Thyroid gland (tissue), 4 donors: ENCODE results near the gene ADAM12. TPM values are rescaled to one million over a fixed set of nuclear protein-coding genes. Genes with fewer than 3 reads are reported as not detected.

ENCODE experiments used
- DNase-seq, 2 donors: peaks; one replicate each; pipeline ENCODE4 v3.0.0-alpha.2; 2019
- H3K27ac ChIP-seq, 3 donors: fragments of 200-600 bp; sonication (generic); 1 replicate in 2 of 3; 2 replicates in 1 of 3; pipeline ENCODE4 v1.5.1; 2016 to 2019; ENCODE audit warnings: mild to moderate bottlenecking in 1 of 3, moderate library complexity in 1 of 3
- H3K27me3 ChIP-seq: fragments of 200-600 bp; sonication (generic); one replicate; pipeline ENCODE4 v1.5.1; 2019
- H3K36me3 ChIP-seq, 2 donors: fragments of 200-600 bp; sonication (generic); one replicate each; pipeline ENCODE4 v1.5.1; 2016 to 2019
- H3K4me1 ChIP-seq, 2 donors: fragments of 200-600 bp; sonication (generic); one replicate each; pipeline ENCODE4 v1.5.1; 2017 to 2019
- H3K4me3 ChIP-seq, 3 donors: fragments of 200-600 bp; sonication (generic); replicated peaks in 1 of 3; 1 replicate in 2 of 3; 2 replicates in 1 of 3; pipeline ENCODE4 v1.5.1; 2016; ENCODE audit warnings: mild to moderate bottlenecking in 1 of 3
- H3K9me3 ChIP-seq: fragments of 200-600 bp; sonication (generic); one replicate; pipeline ENCODE4 v1.5.1; 2017
- CTCF ChIP-seq, 6 experiments: fragments of 200-600 bp in 3 of 6; fragments of 450-650 bp in 3 of 6; sonication (generic) in 3 of 6; IDR thresholded peaks; one replicate each; pipeline ENCODE4 v1.5.1; 2016 to 2019; ENCODE audit warnings: antibody characterized with exemption in 6 of 6, mild to moderate bottlenecking in 2 of 6, inconsistent platforms in 1 of 6, moderate library complexity in 1 of 6
- POLR2A ChIP-seq, 2 donors: fragments of 450-650 bp; IDR thresholded peaks; one replicate each; pipeline ENCODE4 v1.6.1; 2017; ENCODE audit warnings: antibody characterized with exemption in 2 of 2, mild to moderate bottlenecking in 2 of 2, moderate library complexity in 1 of 2
- WGBS, 2 donors: methylation state at CpG; one replicate each; pipeline ENCODE4 v1.1.5; 2017; 5-methylcytosine and 5-hydroxymethylcytosine counted together
- intact Hi-C: fragments of 100-400 bp; cut with DNase I; formaldehyde crosslinking; loops from one replicate; pipeline ENCODE4 v1.15.1; 2023
- total RNA-seq, 4 donors: library from RNA; depleted of rRNA; stranded (reverse); fragments of >200 nt; gene quantifications; one replicate each; pipeline ENCODE4 v1.2.3, GENCODE V29; 2016

Gene ADAM12
- total RNA-seq, 4 donors from 2014 or later = 0.20 to 0.94 (median 0.63) TPM

- intact Hi-C loops = no loop called here
These were observed 174.3 kb downstream of the ADAM12 start for GRCh38 chr10:126214021-126214420.

GRCh38 chr10:126212738-126213137, 175.5 kb downstream of the ADAM12 start:
- intact Hi-C loops = no loop called here
- TF ChIP-seq CTCF (IDR thresholded peaks at IDR 0.05) (no peak), POLR2A (IDR thresholded peaks at IDR 0.05) (no peak)
- no peaks in the 10 kb centered on the region for H3K4me1 ChIP-seq
- WGBS, 2 donors = 89 to 95% methylated on average over 2 of the region's 2 CpGs
- H3K27me3 ChIP-seq = no peaks in the 10 kb centered on the region
- DNase-seq = no peak
- no peak overlapping the region for H3K27ac ChIP-seq
- no peak overlapping the region for H3K4me3 ChIP-seq
- no peaks in the 10 kb centered on the region for H3K9me3 ChIP-seq
- no peaks in the 10 kb centered on the region for H3K36me3 ChIP-seq

More at GRCh38 chr10:126214021-126214420, 174.3 kb downstream of the ADAM12 start:
- H3K4me3 ChIP-seq = no peak overlapping the region
- DNase-seq = no peak
- TF ChIP-seq POLR2A (IDR thresholded peaks at IDR 0.05) (no peak), CTCF (IDR thresholded peaks at IDR 0.05) (no peak)
- no peaks in the 10 kb centered on the region for H3K9me3 ChIP-seq
- H3K27me3 ChIP-seq = no peaks in the 10 kb centered on the region
- H3K27ac ChIP-seq = no peak overlapping the region
- H3K36me3 ChIP-seq = no peaks in the 10 kb centered on the region
- H3K4me1 ChIP-seq = no peaks in the 10 kb centered on the region
- WGBS, 2 donors = 71 to 83% methylated on average over 6 of the region's 6 CpGs

GRCh38 chr10:126210051-126210651, 178.1 kb downstream of the ADAM12 start:
- no peaks in the 10 kb centered on the region for H3K4me1 ChIP-seq
- WGBS, 2 donors = 86 to 89% methylated on average over 10 of the region's 10 CpGs
- intact Hi-C loops = no loop called here

GRCh38 chr10:126209451-126209850, 178.8 kb downstream of the ADAM12 start:
- no peaks in the 10 kb centered on the region for H3K9me3 ChIP-seq
- WGBS, 2 donors = 68 to 70% methylated on average over 4 of the region's 4 CpGs
- DNase-seq = no peak
- no peaks in the 10 kb centered on the region for H3K4me1 ChIP-seq
- TF ChIP-seq CTCF (IDR thresholded peaks at IDR 0.05) (no peak), POLR2A (IDR thresholded peaks at IDR 0.05) (no peak)
- H3K27ac ChIP-seq = no peak overlapping the region
- no peaks in the 10 kb centered on the region for H3K27me3 ChIP-seq
- H3K4me3 ChIP-seq = no peak overlapping the region
- intact Hi-C loops = no loop called here
- H3K36me3 ChIP-seq = no peaks in the 10 kb centered on the region

More at GRCh38 chr10:126210051-126210651, 178.1 kb downstream of the ADAM12 start:
- no peaks in the 10 kb centered on the region for H3K9me3 ChIP-seq
- TF ChIP-seq CTCF (IDR thresholded peaks at IDR 0.05) = no peak
- TF ChIP-seq POLR2A (IDR thresholded peaks at IDR 0.05) = no peak
- H3K27ac ChIP-seq = no peak overlapping the region
- H3K36me3 ChIP-seq = no peaks in the 10 kb centered on the region
- no peaks in the 10 kb centered on the region for H3K27me3 ChIP-seq
- H3K4me3 ChIP-seq = no peak overlapping the region
- DNase-seq = no peak

- DNase-seq = no peak
- intact Hi-C loops = no loop called here
- Histone ChIP-seq H3K27me3 (no peaks in the 10 kb centered on the region), H3K9me3 (no peaks in the 10 kb centered on the region), H3K36me3 (no peaks in the 10 kb centered on the region), H3K4me1 (no peaks in the 10 kb centered on the region), H3K4me3 (no peak overlapping the region), H3K27ac (no peak overlapping the region)
- TF ChIP-seq CTCF (IDR thresholded peaks at IDR 0.05) (no peak), POLR2A (IDR thresholded peaks at IDR 0.05) (no peak)
- WGBS, 2 donors = 67 to 71% methylated on average over 4 of the region's 4 CpGs
These were observed 179.5 kb downstream of the ADAM12 start for GRCh38 chr10:126208726-126209302.
